ENCODE data around the gene SSTR3. TPM values are rescaled to one million over a fixed set of nuclear protein-coding genes. Genes with fewer than 3 reads are reported as not detected.
A peak's percentile ranks its signal among the peaks of the same experiment; 100 is the strongest.

Gene SSTR3
- total and polyA plus RNA-seq, 2 experiments from 2014 or later, result not detected

DNA sequence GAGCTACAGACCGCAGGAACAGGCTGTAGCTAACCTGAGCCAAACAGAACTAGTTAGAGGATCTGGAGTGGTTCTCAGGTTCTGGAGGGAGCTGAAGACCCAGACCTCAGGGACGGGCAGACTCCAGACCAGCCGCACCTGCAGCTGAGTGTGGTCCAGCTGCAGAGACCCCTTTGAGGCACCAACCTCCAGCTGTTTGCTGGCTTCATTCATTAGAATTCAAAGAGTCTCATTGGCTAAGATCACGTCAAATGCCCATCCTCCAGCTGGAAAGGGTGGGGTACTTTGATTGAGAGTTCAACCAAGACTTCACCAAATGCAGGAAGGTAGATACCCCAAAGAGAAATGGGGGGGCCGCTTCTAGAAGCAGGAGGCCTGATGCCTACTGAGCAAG lies 49.2 kb downstream of the SSTR3 start:
- H3K36me3 ChIP-seq (ENCODE audit: low read depth), result no peaks in the 10 kb centered on the region
- no peaks in the 10 kb centered on the region for H3K9me3 ChIP-seq (ENCODE audit: low read depth)
- H3K27me3 ChIP-seq (replicated peaks; ENCODE audit: insufficient read depth), result peaks cover 11% of the 10 kb centered on the region; the same call in 1 of the 2 replicates
- no peak overlapping the region for H3K4me3 ChIP-seq
- in situ Hi-C loops (cut with MboI), result no loop called here
- H3F3A ChIP-seq (ENCODE audit: insufficient read depth), result peaks cover under 1% of the 10 kb centered on the region
- H3K9ac ChIP-seq, result no peak overlapping the region
- no peak overlapping the region for H3K27ac ChIP-seq
- no peak overlapping the region for H2AFZ ChIP-seq
- TF ChIP-seq EZH2phosphoT487 (IDR thresholded peaks at IDR 0.05; ENCODE audit: insufficient read depth, low read depth), result no peak
- TF ChIP-seq EZH2 (IDR thresholded peaks at IDR 0.05; ENCODE audit: insufficient read depth, poor library complexity, severe bottlenecking), result no peak
- H3K4me2 ChIP-seq (ENCODE audit: unreplicated experiment), result no peak overlapping the region
- no peak for DNase-seq
- no peaks in the 10 kb centered on the region for H4K20me1 ChIP-seq (ENCODE audit: insufficient read depth)
- no peaks in the 10 kb centered on the region for H3K79me2 ChIP-seq (ENCODE audit: insufficient read depth)
- WGBS, 2 experiments (ENCODE audit: low coverage in 1 of 2, low lambda C conversion rate in 2 of 2, missing lambda C conversion rate in 2 of 2), result 57 to 68% methylated on average over 5 of the region's 5 CpGs
- 0 out of 2 replicates have a peak, but pooled peaks cover 2% of the 10 kb centered on the region for H3K4me1 ChIP-seq (ENCODE audit: insufficient read depth)
- H3K9me2 ChIP-seq (ENCODE audit: insufficient read depth), result no peaks in the 10 kb centered on the region

DNA sequence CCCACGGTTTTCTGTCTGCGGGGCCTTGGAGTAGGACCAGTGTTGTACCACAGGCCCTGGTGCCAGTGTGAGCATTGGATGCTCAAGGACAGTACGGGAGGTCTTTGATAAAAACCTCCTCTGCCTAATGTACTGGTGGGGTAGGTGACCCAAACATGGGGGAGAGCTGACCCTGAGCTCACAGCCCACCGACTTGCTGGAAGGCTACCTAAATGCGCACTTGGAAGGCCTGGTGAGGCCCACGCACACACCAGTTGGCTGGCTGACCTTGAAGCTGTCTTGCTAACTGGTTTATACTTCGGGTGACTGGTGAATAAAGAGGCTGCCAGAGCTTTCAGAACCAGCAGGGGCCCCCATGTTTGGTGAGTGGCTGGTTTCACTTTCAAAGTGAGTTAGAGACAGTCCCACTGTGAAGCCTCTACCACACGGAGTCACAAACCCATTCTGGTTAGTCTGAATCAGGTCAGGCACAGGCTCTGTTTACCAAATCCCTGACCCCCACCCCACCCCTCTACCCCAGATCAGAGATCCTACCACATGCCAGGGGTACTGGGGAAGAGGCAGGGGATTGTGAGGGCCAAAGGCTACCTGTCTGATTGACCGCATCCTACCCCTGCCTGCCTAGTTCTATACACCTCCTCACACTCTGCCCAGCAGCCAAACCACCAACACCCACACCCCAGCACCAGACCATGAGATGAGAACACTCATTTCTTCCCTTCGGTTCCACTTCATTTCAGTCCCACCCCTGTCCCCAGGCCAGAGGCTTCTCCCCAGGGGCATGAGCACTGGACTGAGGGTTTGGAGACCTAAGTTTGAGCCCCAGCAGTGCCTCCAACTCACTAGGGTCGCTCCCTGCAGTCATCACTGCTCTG lies 49.8 kb downstream of the SSTR3 start:
- Histone ChIP-seq H3K9ac (no peak overlapping the region), H3K4me2 (ENCODE audit: unreplicated experiment) (no peak overlapping the region), H2AFZ (no peak overlapping the region), H3K36me3 (ENCODE audit: low read depth) (no peaks in the 10 kb centered on the region), H3K79me2 (ENCODE audit: insufficient read depth) (no peaks in the 10 kb centered on the region), H4K20me1 (ENCODE audit: insufficient read depth) (no peaks in the 10 kb centered on the region), H3K27me3 (replicated peaks; ENCODE audit: insufficient read depth) (peaks cover 11% of the 10 kb centered on the region; the same call in 1 of the 2 replicates), H3K4me1 (ENCODE audit: insufficient read depth) (peaks cover 9% of the 10 kb centered on the region; the same call in 1 of the 2 replicates), H3K9me3 (ENCODE audit: low read depth) (no peaks in the 10 kb centered on the region), H3F3A (ENCODE audit: insufficient read depth) (peaks cover 7% of the 10 kb centered on the region), H3K9me2 (ENCODE audit: insufficient read depth) (no peaks in the 10 kb centered on the region), H3K4me3 (no peak overlapping the region), H3K27ac (no peak overlapping the region)
- DNase-seq, result no peak
- in situ Hi-C loops (cut with MboI), result no loop called here
- 57 to 59% methylated on average over 11 of the region's 11 CpGs for WGBS, 2 experiments (ENCODE audit: low coverage in 1 of 2, low lambda C conversion rate in 2 of 2, missing lambda C conversion rate in 2 of 2)
- TF ChIP-seq EZH2phosphoT487 (IDR thresholded peaks at IDR 0.05; ENCODE audit: insufficient read depth, low read depth), result no peak
- no peak for TF ChIP-seq EZH2 (IDR thresholded peaks at IDR 0.05; ENCODE audit: insufficient read depth, poor library complexity, severe bottlenecking)

DNA sequence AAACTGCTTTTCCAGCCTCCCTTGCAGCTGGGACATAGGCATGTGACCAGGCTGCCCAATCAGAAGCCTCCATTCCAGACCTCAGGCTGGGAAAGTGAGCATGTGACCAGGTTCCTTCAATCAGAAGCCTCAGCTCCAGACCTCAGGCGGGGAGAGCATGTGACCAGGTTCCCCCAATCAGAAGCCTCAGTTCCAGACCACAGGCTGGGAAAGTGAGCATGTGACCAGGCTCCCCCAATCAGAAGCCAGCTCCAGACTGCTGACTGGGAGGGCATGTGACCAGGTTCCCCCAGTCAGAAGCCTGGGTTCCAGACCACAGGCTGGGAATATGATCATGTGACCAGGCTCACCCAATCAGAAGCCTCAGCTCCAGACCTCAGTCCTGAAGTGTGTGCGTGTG lies 50.8 kb downstream of the SSTR3 start:
- peaks cover 10% of the 10 kb centered on the region; the same call in 1 of the 2 replicates for H3K4me1 ChIP-seq (ENCODE audit: insufficient read depth)
- H3K4me2 ChIP-seq (ENCODE audit: unreplicated experiment), result no peak overlapping the region
- no peak overlapping the region for H2AFZ ChIP-seq
- peak; percentile 29 for DNase-seq
- no peaks in the 10 kb centered on the region for H3K79me2 ChIP-seq (ENCODE audit: insufficient read depth)
- H3K36me3 ChIP-seq (ENCODE audit: low read depth), result no peaks in the 10 kb centered on the region
- H3F3A ChIP-seq (ENCODE audit: insufficient read depth), result peaks cover 8% of the 10 kb centered on the region
- H3K9me3 ChIP-seq (ENCODE audit: low read depth), result no peaks in the 10 kb centered on the region
- in situ Hi-C loops (cut with MboI), result no loop called here
- WGBS, 2 experiments (ENCODE audit: low coverage in 1 of 2, low lambda C conversion rate in 2 of 2, missing lambda C conversion rate in 2 of 2), result 82 to 92% methylated on average over 2 of the region's 2 CpGs
- H3K9me2 ChIP-seq (ENCODE audit: insufficient read depth), result no peaks in the 10 kb centered on the region
- peaks cover 11% of the 10 kb centered on the region; the same call in 1 of the 2 replicates for H3K27me3 ChIP-seq (replicated peaks; ENCODE audit: insufficient read depth)
- TF ChIP-seq EZH2 (IDR thresholded peaks at IDR 0.05; ENCODE audit: insufficient read depth, poor library complexity, severe bottlenecking) (no peak), EZH2phosphoT487 (IDR thresholded peaks at IDR 0.05; ENCODE audit: insufficient read depth, low read depth) (no peak)
- no peak overlapping the region for H3K27ac ChIP-seq
- H3K9ac ChIP-seq, result no peak overlapping the region
- H4K20me1 ChIP-seq (ENCODE audit: insufficient read depth), result no peaks in the 10 kb centered on the region
- no peak overlapping the region for H3K4me3 ChIP-seq

DNA sequence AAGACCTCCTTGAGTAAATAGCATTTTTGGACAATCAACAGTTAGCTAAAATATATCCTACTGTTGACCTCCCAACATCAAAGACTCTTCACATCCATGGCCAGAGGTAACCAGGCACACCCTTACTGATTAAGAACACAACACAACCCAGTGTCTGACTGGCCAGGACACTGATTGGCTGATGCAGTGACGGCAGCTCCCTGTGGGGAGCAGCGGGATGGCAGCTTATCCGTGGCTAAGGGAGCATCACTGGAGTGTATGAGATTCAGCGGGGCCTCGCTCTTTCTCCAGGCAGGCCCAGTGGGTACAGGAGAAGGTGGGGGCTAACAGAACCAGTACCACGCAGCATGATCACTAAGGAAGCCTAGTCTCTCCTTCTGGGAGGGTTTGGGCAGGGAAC lies 52.2 kb downstream of the SSTR3 start:
- Histone ChIP-seq H3F3A (ENCODE audit: insufficient read depth) (peaks cover 8% of the 10 kb centered on the region), H3K27me3 (replicated peaks; ENCODE audit: insufficient read depth) (peaks cover 11% of the 10 kb centered on the region; the same call in 1 of the 2 replicates), H3K4me1 (ENCODE audit: insufficient read depth) (peaks cover 10% of the 10 kb centered on the region; the same call in 1 of the 2 replicates), H3K4me2 (ENCODE audit: unreplicated experiment) (no peak overlapping the region), H3K27ac (no peak overlapping the region), H3K9me2 (ENCODE audit: insufficient read depth) (no peaks in the 10 kb centered on the region), H4K20me1 (ENCODE audit: insufficient read depth) (no peaks in the 10 kb centered on the region), H3K9me3 (ENCODE audit: low read depth) (no peaks in the 10 kb centered on the region), H3K36me3 (ENCODE audit: low read depth) (no peaks in the 10 kb centered on the region), H2AFZ (no peak overlapping the region), H3K79me2 (ENCODE audit: insufficient read depth) (no peaks in the 10 kb centered on the region), H3K4me3 (no peak overlapping the region), H3K9ac (no peak overlapping the region)
- no peak for DNase-seq
- in situ Hi-C loops (cut with MboI), result no loop called here
- TF ChIP-seq EZH2phosphoT487 (IDR thresholded peaks at IDR 0.05; ENCODE audit: insufficient read depth, low read depth) (no peak), EZH2 (IDR thresholded peaks at IDR 0.05; ENCODE audit: insufficient read depth, poor library complexity, severe bottlenecking) (no peak)
- WGBS, 2 experiments (ENCODE audit: low coverage in 1 of 2, low lambda C conversion rate in 2 of 2, missing lambda C conversion rate in 2 of 2), result 45 to 47% methylated on average over 6 of the region's 6 CpGs

All from GM23248 (cell line).